CD4-positive, alpha-beta T cell treated with Interleukin-15 for 4 hours (primary cell): Measurements from ENCODE around the gene TATDN3.
A peak's percentile ranks its signal among the peaks of the same experiment; 100 is the strongest.
"Not testable (repeated sequence)": the region's sequence is repeated elsewhere in the genome, so short reads cannot be mapped to it uniquely, and the experiment has no call there.

Source experiments
- DNase-seq: peaks from one replicate; pipeline ENCODE4 v3.0.0-alpha.2; 2020; ENCODE audit warnings: low spot score

The TATDN3 gene

GRCh38 chr1:212777151-212777550, 14.5 kb upstream of the TATDN3 start:
- DNase-seq: no peak

GRCh38 chr1:212779086-212779485, 12.6 kb upstream of the TATDN3 start:
- not testable (repeated sequence) for DNase-seq

- DNase-seq: no peak
Observed at GRCh38 chr1:212780759-212781158, 10.9 kb upstream of the TATDN3 start.

- DNase-seq: no peak
Observed at GRCh38 chr1:212781225-212781624, 10.5 kb upstream of the TATDN3 start.

DNA sequence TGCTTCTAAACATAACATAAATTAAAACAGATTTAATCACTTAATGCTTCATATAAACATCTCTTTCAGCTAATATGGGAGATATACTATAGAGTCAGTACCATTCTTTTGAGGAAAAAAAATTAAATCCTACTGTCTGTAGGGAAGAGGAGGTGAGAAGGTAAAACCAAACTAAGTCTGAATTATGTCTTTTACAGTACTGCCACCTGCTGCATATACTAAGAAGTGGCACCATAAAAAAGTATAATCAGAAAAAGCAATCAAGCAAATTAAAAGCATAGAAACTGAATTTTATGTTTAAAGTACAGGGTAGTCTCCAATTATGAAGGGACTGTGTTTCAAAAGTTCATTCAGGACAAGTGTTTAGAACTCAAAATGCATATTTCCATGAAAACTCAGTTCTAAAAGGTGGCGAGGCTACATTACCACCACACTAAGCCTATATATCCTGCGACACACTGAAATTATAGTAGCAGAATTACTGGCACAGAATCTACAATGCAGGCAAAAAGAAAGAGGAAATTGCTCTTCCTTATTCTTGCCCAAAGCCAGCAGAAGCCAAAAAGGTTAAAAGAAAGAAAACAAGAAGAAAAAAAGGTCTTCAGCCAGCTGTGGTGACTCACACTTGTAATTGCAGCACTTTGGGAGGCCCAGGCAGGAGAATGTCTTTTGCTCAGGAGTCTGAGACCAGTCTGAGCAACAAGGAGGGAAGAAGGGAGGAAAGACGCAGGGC, 9.1 kb upstream of the TATDN3 start:
- DNase-seq: peak; percentile 20

- no peak for DNase-seq
Observed at GRCh38 chr1:212783976-212784375, 7.7 kb upstream of the TATDN3 start.

GRCh38 chr1:212785871-212786270, 5.8 kb upstream of the TATDN3 start:
- DNase-seq: no peak

DNA sequence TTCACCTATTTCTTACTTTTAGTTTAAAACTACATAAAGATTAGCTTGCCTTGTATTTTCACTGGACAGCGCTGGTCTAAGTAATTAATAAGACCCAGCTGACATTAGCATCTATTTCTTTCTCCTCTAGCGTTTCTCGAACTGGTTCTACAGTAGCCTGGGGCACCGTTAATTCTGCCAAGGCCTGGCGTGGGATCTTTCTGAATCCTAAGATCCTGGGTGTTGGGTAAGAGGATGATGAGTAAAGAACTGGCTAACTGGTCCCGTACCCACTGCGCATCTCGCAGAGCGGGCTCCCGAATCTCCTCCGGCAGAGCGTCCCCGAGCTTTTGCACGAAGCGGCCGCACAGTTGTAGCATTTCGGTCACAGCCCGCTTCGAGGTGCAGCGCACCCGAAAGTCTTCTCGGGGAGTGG, 426 bp upstream of the TATDN3 start:
- DNase-seq: no peak

GRCh38 chr1:212792396-212792908, 758 bp downstream of the TATDN3 start:
- no peak for DNase-seq

DNA sequence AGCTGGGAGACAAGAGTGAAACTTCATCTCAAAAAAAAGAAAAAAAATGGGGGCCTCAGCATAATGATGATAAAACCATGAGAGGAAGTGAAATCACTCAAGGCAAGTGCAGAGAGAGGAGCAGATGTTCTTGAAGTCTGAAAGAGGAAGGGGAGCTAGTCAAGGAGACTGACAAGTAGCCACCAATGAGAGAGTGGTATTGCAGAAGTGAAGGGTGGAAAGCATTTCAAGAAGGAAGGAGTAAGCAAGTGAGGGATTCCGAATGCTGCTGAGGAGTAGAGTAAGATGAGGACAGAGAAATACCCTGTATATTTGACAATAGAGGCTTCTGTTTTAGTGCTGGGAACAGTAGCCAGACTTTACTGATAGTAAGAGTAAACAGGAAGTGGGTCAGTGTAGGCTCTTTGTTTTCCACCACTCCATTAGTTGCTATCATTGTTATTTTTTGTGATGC, 2.9 kb downstream of the TATDN3 start:
- DNase-seq: peak; percentile 28

- no peak for DNase-seq
Observed at GRCh38 chr1:212797681-212798080, 6.0 kb downstream of the TATDN3 start.

DNA sequence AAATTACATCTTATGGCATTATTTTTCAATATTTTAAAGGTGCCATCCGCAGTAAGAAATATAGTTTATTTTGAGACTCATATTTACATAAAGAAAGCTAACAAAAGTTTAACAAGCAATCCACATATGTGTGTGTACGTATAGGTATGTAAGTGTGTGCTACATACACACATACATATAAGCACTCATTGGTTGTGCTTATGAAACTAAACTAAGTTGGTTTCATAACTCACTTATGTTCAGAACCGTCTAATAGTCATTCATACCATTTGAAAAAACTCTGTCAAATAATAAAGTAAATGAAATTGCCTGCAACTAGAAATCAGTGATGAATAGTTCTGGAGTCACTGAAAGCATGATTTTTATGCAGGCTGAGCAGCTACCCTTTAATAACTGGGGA, 14.1 kb downstream of the TATDN3 start:
- DNase-seq: no peak

DNA sequence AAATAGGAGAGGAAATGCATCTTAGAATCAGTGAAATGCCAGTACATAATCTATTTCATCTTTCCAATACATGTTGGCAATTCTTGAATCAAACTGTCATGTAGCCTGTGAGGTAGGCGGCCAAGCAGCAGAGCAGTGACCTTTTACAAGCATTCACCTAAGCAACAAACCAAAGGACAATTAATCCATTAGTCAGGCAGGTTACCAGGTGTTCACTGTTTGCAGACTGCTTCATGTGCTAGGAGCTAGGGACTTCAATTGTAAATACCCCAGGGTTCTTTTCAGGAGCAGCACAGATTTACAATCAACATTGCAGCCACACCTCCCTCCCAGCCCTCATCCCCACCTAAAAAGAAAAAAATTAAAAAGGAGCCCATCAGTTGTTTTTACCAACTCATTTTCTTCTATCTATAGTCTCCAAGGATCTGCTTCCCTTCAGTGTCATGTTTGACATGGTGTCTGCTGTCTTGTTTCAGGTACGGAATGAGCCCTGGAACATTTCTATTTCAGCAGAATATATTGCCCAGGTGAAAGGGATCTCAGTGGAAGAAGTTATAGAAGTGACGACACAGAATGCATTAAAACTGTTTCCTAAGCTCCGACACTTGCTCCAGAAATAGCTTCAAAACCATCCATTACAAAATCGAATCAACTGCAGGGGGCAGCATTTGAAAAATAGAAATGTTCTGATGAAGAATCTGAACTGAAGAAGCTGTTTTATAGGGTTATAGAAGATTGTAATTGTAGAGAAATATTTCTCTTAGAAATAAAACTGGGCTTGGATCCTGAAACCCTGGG, 23.0 kb downstream of the TATDN3 start:
- DNase-seq: no peak

DNA sequence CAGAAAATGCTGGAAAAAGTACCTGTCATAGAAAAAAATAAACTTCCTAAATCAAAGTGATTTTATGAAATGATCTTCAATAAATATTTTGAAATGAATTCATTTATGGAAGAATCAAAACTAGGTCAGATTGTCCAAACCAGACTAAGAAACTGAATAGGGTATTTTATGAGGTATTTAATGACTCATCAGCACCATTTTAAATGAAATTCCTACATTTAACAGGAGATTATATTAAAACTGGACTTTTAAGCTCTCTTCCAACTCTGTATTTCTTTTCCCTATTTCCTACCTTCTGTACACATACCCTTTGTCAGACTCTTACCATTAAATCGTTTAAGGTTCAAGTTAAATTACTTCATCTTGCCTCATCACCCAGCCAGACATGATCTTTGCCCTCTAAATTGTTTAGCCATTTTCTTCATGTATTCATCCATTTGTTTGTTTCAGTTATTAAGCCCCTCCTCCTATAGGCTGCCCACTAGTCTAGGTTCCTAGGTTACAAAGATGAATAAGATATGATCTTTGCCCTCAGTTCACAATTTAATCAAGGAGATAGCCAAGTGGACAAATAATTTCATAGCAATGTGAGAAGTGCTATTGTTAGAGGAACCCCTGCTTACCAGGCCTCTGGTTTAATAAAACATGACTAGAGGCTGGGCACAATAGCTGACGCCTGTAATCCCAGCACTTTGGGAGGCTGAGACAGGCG, 25.0 kb downstream of the TATDN3 start:
- DNase-seq: no peak

DNA sequence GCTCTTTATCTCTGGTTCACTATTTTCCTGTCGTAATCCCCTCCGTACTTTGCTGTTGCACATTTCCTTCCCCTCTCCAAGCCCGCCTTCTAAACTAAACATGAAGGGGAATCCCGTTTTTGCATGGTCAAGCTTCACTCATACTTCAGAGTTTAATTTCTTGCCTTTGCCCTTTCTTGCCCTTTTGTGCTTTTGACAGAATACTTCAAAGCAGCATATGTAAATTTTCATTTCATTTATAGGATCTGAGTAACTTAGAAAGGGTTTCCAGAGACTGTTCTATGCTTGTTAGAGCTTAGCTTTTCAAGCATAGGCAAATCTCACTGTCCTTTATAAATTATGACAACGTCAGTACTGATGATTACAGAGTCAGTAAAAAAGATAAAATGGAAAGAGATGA, 28.0 kb downstream of the TATDN3 start:
- no peak for DNase-seq

DNA sequence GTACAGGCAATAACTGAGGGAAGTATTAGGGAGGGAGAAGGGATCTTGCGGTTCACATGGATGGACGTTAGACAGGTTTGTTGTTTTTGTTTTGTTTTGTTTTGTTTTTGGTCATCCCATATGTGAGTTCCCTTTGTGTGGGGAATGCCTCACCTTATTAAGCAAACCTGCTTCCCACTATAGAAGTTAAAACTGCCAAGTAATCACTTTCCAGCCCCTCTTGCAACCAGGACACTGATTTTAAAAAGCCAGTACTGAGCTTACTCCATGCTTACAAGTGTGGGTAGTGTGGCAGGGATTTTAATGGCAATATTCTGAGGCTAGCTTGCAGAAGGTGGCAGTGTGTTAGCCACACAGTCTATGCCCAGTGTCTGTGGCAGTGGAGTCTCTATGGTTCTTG, 29.3 kb downstream of the TATDN3 start:
- DNase-seq: no peak

DNA sequence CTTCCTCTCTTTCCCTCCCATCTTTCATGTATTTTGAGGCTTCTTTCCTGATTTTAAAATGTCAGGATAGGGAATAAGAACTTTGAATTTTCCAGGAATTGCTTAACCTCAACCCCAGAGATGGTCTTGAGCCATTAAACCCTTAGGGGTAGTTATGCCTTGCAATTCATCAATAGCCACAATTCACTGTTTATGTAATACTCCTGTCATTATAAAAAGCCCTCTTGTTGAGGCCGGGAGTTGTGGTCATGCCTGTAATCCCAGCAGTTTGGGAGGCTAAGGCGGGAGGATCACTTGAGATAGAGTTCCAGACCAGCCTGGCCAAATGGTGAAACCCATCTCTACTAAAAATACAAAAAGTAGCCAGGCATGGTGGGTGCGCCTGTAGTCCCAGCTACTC, 31.3 kb downstream of the TATDN3 start:
- no peak for DNase-seq

DNA sequence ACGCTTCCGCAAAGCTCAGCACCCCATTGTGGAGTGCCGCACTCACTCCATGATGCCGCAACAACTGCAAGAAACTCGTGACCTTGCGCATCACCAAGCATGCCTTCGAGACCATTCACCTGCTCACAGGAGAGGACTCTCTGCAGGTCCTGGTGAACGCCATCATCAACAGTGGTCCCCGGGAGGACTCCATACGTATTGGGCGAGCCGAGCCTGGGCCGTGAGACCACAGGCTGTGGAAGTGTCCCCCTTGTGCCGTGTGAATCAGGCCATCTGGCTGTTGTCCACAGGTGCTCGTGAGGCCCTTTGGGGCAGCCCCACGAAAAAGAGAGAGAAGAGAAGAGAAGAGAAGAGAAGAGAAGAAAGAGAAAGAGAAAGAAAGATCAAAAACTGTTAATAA, 32.5 kb downstream of the TATDN3 start:
- no peak for DNase-seq

GRCh38 chr1:212825798-212826452, 34.2 kb downstream of the TATDN3 start:
- no peak for DNase-seq

- no peak for DNase-seq
Observed at GRCh38 chr1:212827171-212827776, 35.6 kb downstream of the TATDN3 start.

DNA sequence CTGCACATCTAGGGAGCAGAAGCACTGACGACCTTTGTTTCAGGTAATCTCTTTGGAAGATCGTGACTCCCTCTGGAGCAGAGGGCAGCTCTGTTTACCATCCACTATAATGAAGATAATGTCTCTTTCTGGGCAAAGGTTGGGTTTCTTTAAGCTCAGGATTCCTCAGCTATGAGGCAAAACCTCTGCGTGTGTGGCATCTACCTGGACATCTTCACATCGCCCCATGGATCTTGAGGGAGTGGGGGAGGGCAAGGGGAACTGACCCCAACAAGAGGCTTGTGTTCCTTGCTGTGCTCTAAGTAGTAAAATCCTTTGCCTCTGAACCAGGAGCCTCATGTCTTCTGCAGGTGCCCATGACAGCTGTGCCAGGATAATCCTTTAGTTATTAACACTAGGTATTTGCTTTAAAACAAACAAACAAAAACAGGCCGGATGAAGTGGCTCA, 36.2 kb downstream of the TATDN3 start:
- no peak for DNase-seq

- no peak for DNase-seq
Observed at GRCh38 chr1:212828395-212828794, 36.7 kb downstream of the TATDN3 start.
